ENCODE measurements around the gene TNFSF11.

TNFSF11 gene

GRCh38 chr13:42612021-42612765 is 38.2 kb downstream of the TNFSF11 start:
- DNase-seq, result no peak

GRCh38 chr13:42614436-42615035 is 40.6 kb downstream of the TNFSF11 start:
- no peak for DNase-seq

- peak; percentile 46 for DNase-seq
These were observed 41.7 kb downstream of the TNFSF11 start for GRCh38 chr13:42615691-42616090.

GRCh38 chr13:42617221-42617620 is 43.3 kb downstream of the TNFSF11 start:
- no peak for DNase-seq

- no peak for DNase-seq
These were observed 50.0 kb downstream of the TNFSF11 start for GRCh38 chr13:42623916-42624315.

- DNase-seq, result no peak
These were observed 51.7 kb downstream of the TNFSF11 start for GRCh38 chr13:42625611-42626010.

GRCh38 chr13:42626176-42626860 is 52.4 kb downstream of the TNFSF11 start:
- no peak for DNase-seq

GRCh38 chr13:42628666-42629065 is 54.7 kb downstream of the TNFSF11 start:
- DNase-seq, result no peak

- DNase-seq, result no peak
These were observed 57.2 kb downstream of the TNFSF11 start for GRCh38 chr13:42631181-42631580.

GRCh38 chr13:42633495-42633894 is 59.5 kb downstream of the TNFSF11 start:
- DNase-seq, result peak; percentile 16

- DNase-seq, result no peak
These were observed 64.1 kb downstream of the TNFSF11 start for GRCh38 chr13:42638101-42638500.

- no peak for DNase-seq
These were observed 64.9 kb downstream of the TNFSF11 start for GRCh38 chr13:42638886-42639285.

- no peak for DNase-seq
These were observed 69.1 kb downstream of the TNFSF11 start for GRCh38 chr13:42643076-42643475.

- no peak for DNase-seq
These were observed 70.9 kb downstream of the TNFSF11 start for GRCh38 chr13:42644841-42645240.

- no peak for DNase-seq
These were observed 71.8 kb downstream of the TNFSF11 start for GRCh38 chr13:42645717-42646116.

- no peak for DNase-seq
These were observed 75.2 kb downstream of the TNFSF11 start for GRCh38 chr13:42649141-42649540.

GRCh38 chr13:42649831-42650230 is 75.9 kb downstream of the TNFSF11 start:
- no peak for DNase-seq

- DNase-seq, result no peak
These were observed 76.6 kb downstream of the TNFSF11 start for GRCh38 chr13:42650506-42650905.

- DNase-seq, result no peak
These were observed 78.1 kb downstream of the TNFSF11 start for GRCh38 chr13:42651936-42652641.

GRCh38 chr13:42652642-42653415 is 78.9 kb downstream of the TNFSF11 start:
- no peak for DNase-seq

GRCh38 chr13:42653679-42654078 is 79.7 kb downstream of the TNFSF11 start:
- DNase-seq, result no peak

GRCh38 chr13:42654212-42654611 is 80.3 kb downstream of the TNFSF11 start:
- DNase-seq, result no peak
